SK-MEL-5 (cell line): ENCODE measurements around the gene MT1G. TPM values are rescaled to one million over a fixed set of nuclear protein-coding genes. Genes with fewer than 3 reads are reported as not detected.
"Not testable (repeated sequence)": the region's sequence is repeated elsewhere in the genome, so short reads cannot be mapped to it uniquely, and the experiment has no call there.

ENCODE experiments used
- DNase-seq: peaks from one replicate; pipeline ENCODE4 v3.0.0-alpha.2; 2016; ENCODE audit warnings: low read depth, low spot score
- in situ Hi-C: cut with HindIII; loops from 2 replicates; pipeline ENCODE4 v1.10.0; 2016; ENCODE audit warnings: low sequenced_read_pairs, high pct_unique_total_duplicates, low pct_unique_long_range_greater_than_20kb
- polyA plus RNA-seq, 2 experiments: library from polyadenylated mRNA; depleted of rRNA; stranded (reverse); fragments of >200 nt; gene quantifications; 2 replicates each; pipeline ENCODE4 v1.2.3, GENCODE V29; 2015
- total RNA-seq: library from RNA; depleted of rRNA; stranded (reverse); fragments of >200 nt; shearing (Covaris generic); gene quantifications from 2 replicates; pipeline ENCODE4 v1.2.3, GENCODE V29; 2014; rRNA removed

The MT1G gene
- total RNA-seq = not detected in 2 replicates
- polyA plus RNA-seq (2015; cell fraction: cytosol; rRNA removed) = not detected in 2 replicates
- polyA plus RNA-seq (2015; cell fraction: nucleus; rRNA removed) = not detected in 2 replicates

DNA sequence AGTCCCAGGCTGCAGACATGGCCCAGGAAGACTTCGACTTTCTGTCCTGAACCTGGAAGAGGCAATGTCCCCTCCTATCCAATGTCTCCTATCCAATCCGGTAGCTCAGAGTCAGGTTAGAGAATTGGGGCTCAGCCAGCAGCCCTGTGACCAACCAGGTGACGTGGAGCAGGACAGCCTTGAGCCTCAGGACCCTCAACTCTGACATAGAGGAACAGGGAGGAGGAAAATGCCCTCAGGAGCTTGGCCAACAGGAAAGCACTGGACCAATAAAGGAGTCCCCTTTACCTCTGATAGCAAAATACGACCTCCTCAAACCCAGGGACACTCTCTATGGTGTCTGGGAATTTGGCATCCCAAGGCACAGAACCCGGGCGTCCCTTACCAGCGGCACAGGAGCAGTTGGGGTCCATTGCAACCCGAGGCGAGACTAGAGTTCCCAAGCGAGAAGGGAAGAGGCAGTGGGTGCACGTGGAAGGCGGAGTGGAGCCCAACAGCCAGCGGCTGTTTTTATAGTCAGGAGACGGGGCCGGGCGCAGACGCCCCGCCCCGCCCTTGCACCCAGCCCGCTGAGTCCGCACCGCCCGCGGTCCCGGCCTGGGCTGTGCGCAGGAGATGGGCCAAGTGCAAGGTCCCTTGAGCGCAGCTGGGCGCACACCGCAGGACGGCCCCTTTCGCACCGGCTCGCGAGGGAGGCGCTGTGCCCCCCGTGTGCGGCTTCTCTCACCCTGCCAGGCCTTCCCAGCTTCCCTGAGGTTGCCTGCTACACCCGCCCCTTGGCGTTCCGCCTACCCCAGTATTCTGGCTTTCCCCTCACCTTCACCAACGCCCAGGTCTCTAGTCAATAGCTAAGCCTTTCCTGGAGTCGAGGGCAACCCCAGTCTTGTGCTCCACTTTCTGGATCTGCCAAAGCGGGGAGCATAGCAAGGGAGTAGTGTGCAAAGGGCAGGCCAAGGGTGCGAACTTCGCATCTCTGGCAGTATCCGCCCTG lies at the start of gene MT1G:
MT1G (minus strand) TSS at position 485 of the 991 bp plus-strand sequence; CDS start at position 413, 72 bp downstream.
- in situ Hi-C loops = no loop called here
- DNase-seq = no peak

DNA sequence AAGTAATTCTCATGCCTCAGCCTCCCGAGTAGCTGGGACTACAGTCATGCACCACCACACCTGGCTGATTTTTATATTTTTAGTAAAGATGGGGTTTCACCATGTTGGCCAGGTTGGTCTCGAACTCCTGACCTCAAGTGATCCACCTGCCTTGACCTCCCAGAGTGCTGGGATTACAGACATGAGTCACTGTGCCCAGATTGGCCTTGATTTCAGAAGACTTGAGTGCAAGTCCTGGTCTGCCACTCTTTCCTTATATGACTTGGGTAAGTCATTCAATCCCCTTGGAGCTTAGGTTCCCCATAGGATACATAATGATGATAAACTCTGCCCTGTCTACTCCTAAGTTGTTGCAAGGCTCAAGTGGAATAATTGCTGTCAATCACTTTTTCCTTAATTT lies 49.7 kb upstream of the MT1G start:
- DNase-seq, in situ Hi-C loops: not testable (repeated sequence)

DNA sequence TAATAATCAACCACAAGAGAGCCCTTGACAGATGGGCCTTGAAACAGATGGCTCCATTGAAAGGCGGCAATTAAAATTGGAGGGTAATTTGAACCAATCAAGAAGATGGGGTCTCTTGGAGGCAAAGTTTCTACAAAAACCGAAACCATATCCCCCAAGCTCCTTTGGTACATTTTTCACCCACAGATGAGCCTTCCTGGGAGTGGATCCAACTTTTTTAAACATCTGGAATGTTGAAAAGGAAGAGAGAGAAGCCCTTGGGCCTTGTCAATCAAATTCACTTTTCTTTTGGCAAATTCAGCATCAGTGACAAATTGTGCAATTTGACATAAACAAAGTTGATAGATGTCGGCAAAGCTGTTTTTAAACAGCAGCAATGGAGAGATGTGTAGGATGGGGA lies 48.9 kb upstream of the MT1G start:
- no peak for DNase-seq
- in situ Hi-C loops = no loop called here

DNA sequence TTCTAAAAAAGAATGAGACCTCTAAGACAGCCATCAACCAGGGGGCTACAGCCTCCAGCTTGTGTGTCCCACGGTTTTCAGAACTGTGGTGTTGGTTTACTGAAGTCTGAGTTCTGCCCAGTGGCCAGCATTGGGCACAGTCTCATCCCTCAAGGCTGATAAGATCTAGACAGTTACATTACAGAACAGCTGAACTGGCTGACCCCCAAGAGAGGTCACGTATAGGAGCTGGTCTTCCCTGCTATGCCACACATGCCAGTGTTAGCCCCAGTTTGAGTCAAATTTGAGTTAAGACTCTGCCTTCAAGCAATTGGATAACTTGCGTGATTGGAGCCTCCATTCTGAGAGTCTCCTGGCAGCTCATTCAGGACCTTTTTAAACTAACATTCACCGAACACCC lies 47.3 kb upstream of the MT1G start:
- no peak for DNase-seq
- in situ Hi-C loops = no loop called here

DNA sequence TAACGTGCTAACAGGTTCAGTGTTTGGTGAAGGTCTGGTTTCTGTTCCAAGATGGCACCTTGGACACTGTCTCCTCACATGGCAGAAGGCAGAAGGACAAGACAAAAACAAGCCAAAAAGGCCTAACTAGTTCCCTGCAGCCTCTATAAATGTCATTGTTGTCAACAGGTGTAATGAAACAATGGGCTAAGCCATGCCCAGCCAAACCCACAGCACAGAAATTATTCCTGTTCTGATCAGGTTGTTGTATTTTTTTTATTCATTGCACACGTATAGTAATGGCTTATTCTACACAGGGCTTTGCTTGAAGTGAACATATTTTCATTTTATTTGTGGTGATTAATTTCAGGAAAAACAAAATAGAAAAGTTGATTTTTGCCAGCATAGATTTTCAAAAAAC lies 45.9 kb upstream of the MT1G start:
- no peak for DNase-seq
- in situ Hi-C loops = no loop called here

DNA sequence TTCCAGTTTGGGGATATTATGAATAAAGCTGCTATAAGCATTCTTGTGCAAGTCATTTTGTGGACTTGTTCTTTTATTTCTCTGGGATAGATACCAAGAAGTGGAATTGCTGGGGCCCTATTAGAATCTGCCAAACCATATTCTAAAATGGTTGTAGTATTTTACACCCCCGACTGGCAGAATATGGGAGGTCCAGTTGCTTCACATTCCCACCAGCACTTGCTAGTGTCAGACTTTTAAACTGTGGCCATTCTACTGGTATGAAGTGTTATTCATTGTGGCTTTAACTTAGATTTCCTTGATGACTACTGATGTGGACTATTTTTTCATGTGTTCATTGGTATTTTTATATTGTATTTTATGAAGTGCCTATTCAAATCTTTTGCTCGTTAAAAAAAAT lies 44.0 kb upstream of the MT1G start:
- in situ Hi-C loops = no loop called here
- no peak for DNase-seq

DNA sequence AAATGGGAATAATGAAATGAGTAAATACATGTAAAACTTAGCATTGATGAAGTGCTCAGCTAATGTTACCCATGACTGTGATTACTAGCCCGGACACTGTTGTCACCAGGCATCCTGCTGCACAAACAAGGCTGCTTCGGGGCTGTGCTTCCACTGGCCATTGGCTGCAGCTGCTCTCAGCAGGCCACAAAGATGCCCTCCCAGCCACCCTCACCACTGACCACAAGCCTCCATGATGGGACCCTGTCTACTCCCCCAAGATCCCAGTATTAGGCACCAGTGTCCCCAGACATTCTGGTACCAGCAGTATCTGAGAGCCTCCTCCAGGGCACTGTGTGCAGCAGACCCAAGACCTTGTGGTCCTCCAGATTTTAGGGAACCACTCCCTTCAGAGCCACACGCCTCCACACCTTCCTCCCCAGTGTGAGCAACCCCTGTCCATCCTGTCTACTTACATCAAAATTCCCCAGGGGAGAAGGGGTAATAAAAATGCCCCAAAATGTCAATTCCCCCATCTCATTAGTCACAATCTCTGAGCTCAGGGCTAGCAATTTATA lies 42.4 kb upstream of the MT1G start:
- in situ Hi-C loops = no loop called here
- DNase-seq = no peak

DNA sequence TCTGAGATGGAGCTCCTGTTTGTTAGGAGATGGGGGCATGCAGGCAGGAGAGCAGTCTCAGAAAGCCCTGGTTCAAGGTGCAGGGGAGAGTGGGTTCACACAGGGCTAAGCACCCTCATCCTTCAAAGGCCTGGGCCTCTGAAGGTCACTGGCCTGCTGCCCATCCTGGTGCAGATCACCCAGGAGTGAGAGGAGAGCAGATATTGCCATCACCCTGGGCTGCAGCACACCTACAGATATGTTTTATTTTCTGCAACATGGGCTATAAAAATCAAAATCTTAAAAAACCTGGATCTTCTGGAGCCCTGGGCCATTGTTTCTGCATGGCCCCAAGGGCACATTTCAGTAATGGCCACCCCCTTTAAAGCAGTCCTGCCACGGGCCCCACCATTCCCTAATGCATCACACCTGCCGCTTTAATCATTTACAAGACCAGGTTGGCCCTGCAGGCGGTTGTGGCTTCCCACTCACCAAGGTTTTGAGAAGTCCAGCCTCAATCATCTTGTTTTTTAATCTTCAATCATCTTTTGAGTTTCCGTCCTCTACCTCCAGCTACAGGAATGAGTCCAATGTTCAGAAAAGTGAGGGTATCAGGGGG lies 41.7 kb upstream of the MT1G start:
- in situ Hi-C loops = no loop called here

DNA sequence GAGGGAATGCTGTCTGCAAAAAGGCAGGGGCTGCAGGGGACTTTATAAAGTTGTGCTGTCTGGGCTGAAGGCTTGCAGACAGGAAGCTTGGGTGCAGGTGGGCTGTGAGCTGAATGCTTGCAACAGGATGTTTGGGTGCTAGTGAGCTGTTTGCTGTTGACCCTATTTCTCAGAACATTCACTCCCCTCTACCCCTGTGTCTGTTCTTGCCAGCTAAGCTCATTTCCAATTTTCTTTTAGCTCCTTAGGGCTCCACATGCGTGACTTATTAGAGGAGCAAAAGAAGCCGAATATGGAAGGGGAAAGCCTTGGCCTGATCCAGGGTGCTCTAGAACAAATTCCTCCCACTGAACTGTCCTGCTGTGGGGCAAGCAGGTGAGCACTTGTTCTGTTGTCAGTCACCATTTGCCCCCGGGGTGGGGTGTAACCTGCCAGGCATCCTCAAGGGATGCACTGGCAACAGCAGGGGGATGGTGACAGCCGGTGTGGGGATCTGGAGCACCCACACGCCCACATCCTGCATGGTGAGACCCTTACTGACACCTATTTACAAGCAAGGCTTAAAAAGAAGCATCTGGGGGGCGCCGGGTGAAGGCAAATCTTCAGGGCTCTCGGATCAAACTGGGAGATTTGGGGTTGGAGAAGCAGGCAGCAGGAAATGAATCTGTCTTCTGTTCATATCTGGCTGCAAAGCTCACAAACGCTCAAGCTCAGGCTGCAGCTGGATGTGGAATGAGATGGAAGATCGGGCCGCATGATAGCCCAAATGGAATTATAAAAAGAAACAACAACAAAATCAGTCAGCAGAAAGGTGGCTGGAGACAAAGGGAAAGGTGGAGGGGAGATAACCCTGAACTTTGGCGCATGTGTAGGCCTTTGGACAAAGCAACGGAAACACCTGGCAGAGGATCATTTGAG lies 40.9 kb upstream of the MT1G start:
- in situ Hi-C loops = no loop called here
- DNase-seq = no peak

More for the DNA sequence above, 41.7 kb upstream of the MT1G start:
- DNase-seq = no peak

DNA sequence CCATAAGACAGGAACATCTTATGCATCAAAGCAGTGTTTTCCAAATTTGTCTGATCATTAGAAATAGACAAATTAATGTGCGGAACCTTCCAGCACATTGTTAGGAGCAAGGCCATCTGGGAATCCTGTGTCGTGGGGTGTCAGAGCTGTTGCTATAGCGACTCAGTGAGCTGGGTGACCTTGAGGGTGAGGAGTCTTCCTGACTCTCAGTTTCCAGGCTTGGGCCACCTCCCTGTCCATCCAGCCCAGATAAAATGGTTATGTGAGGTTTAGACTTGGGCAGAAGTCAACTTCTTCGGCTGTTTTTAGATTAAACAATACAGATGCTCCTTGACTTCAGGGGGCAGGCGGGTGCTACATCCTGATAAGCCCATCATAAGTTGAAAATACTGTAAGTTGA lies 35.0 kb upstream of the MT1G start:
- no peak for DNase-seq
- in situ Hi-C loops = no loop called here

DNA sequence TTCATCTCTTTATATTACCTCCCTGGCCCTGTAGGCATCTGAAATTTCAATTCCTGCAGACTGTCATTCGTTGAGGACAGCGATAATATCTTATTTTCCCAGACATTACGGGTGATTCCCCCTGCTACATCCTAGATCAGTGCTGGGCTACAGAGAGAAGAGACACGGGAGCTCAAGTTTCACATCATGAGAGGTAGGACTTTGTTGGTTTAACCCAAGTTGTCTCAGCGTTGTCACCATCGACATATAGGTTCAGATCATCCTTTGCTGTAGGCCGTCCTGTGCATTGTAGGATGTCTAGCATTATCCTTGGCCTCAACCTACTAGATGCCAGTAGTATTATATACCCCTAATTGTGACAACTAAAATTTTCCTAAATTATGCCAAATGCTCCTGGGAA lies 33.7 kb upstream of the MT1G start:
- in situ Hi-C loops = no loop called here
- no peak for DNase-seq

DNA sequence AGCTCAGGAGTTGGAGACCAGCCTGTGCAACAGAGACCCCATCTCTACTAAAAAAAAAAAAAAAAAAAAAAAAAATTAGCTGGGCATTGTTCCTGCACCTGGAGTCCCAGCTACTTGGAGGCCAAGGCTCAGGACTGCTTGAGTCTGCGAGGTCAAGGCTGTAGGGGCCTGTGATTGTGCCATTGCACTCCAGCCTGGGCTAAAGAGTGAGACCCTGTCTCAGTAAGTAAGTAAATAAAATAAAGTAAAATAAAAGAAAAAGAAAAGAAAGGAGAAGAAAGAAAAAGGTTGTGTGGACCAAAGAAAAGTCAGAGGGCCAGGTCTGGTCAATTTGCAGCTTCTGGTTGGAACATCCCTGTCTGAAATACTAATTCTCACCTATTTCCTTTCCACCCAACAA lies 32.8 kb upstream of the MT1G start:
- in situ Hi-C loops = no loop called here
- DNase-seq = no peak

DNA sequence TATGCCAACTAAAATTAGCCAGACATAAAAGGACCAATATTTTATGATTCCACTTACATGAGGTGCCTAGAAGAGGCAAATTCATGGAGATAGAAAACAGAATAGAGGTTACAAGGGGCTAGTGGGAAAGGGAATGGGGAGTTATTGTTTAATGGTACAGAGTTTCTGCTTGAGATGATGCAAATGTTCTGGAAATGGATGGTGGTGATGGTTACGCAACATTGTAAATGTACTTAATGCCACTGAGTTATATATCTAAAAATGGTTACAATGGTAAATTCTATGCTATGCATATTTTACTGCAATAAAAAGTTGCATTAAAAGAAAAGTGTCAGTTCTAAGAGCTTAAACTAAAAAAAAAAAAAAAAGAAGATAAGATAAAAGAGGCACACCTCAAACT lies 32.3 kb upstream of the MT1G start:
- in situ Hi-C loops = no loop called here
- DNase-seq = no peak

DNA sequence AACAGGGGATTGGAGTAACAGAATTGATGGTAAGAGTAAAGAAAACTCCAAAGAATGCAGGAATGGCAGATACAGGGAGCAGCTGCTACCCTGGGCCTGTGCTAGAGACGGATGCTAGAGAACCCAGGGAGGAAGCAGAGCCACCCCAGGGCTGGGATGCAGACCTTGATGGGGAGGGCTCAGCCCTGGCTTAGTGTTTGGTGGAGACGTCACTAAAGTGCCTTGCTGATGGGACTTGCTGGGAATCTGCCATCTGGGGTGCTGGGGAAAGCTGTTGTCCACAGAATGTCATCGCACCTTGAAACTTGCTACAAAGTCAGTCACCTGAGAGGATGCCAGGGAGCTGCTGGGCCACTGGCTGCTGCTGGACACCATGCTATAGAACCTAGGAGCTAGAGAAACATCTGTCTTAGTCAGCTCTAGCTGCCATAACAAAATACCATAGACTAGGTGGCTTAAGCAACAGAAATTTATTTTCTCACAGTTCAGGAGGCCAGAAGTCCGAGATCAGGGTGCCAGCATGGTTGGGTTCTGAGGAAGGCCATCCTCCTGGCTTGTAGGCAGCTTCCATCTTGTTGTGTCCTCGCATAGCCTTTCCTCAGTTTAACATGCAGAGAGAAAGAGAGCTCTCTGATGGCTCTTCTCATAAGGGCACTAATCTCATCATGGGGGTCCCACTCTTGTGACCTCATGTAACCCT lies 29.7 kb upstream of the MT1G start:
- no peak for DNase-seq
- in situ Hi-C loops = no loop called here

DNA sequence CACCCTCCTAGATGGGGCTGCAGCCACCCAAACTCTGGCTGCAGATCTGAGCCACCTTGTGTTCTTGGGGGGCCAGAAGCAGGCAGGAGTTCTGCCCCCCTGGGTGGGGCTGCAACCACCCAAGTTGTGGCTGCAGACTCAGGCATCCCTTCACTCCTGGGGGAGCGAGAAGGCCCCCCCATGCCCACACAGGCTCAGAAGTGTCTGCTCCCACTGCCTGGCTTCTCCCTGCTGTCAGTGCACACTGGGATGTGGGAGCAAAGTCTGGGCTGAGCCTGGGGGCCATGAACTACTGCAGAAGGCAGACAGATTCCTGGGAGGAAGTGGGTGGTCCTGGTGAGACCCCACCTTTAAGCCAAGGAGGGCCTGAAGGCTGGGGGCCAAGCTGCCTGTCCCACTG lies 27.4 kb upstream of the MT1G start:
- DNase-seq = no peak
- in situ Hi-C loops = no loop called here

DNA sequence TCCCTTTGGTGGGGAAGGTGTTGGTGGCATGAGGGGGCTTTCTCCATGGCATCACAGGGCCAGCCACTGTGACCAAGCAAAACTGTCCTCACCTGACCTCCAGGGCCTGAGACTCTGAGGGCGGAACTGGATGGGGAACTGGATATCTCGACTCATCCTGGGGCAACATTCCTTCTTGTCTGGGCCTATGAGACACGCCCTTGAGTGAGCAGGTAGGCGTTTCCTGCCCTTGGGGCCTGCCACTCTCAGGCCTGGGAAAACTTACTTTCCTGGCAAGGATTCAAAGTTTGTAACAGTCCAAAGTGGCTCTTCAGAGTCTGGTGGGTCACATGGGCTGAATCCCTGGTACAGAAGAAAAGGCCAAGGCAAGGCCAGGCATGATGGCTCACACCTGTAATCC lies 24.0 kb upstream of the MT1G start:
- in situ Hi-C loops = no loop called here
- DNase-seq = no peak
